GM12878 (cell line): ENCODE results near the gene TCF7L2. TPM values are rescaled to one million over a fixed set of nuclear protein-coding genes. Genes with fewer than 3 reads are reported as not detected.

ENCODE experiments used
- ATAC-seq: fragments of 200-7000 bp; cut with Tn5 transposase; 3 replicates; pipeline ENCODE4 v1.9.1; 2020; ENCODE audit warnings: mild to moderate bottlenecking, moderate library complexity
- BruUV-seq: library from RNA; stranded (reverse); fragments of 400-500 nt; replicated peaks from 2 replicates; lab custom pipeline; 2021; lab: Mats Ljungman, UMichigan
- CTCF ChIA-PET: fragments of 300-600 bp; sonication (Branson Sonifier 250); formaldehyde crosslinking; extraction: SDS; loops from one replicate; lab custom pipeline; 2021; ENCODE audit warnings: inconsistent platforms; lab: Yijun Ruan, JAX
- POLR2A ChIA-PET: fragments of 350-600 bp; formaldehyde crosslinking; extraction: SDS; loops from one replicate; lab custom pipeline; 2021; ENCODE audit warnings: inconsistent platforms; lab: Charles Lee
- RAD21 ChIA-PET: fragments of 300-600 bp; sonication (Branson Sonifier 250); formaldehyde crosslinking; loops from one replicate; lab custom pipeline; 2023; ENCODE audit warnings: antibody characterized with exemption; ENCODE audit not compliant: unreplicated experiment; lab: Charles Lee
- SMC1A ChIA-PET: fragments of 300-600 bp; sonication (Branson Sonifier 250); formaldehyde crosslinking; loops from one replicate; lab custom pipeline; 2023; ENCODE audit not compliant: unreplicated experiment, uncharacterized antibody; lab: Charles Lee
- DNase-seq: peaks from one replicate; pipeline ENCODE4 v3.0.0-alpha.2; 2011; ENCODE audit warnings: low read depth, low spot score
- FAIRE-seq: peaks from 3 replicates; lab custom pipeline; 2011; peaks lifted over from hg19 to GRCh38; lab: Jason Lieb, UNC
- H2AFZ ChIP-seq: 2 replicates; pipeline ENCODE4 v1.6.0; 2011; ENCODE audit warnings: low read depth, low read length, control low read depth; ENCODE audit not compliant: control insufficient read depth
- H3K27ac ChIP-seq: 2 replicates; pipeline ENCODE4 v1.5.1; 2011; ENCODE audit warnings: control low read depth; ENCODE audit not compliant: control insufficient read depth, insufficient read depth
- H3K27me3 ChIP-seq, 2 experiments: replicated peaks in 1 of 2; 2 replicates each; pipeline versions ENCODE4 v1.6.0 to v1.6.1; 2011; ENCODE audit warnings: low read length in 1 of 2; ENCODE audit not compliant: control insufficient read depth in 2 of 2, insufficient read depth in 2 of 2
- H3K36me3 ChIP-seq, 2 experiments: 2 replicates each; pipeline ENCODE4 v1.5.1; 2011; ENCODE audit warnings: low read length in 1 of 2; ENCODE audit not compliant: control insufficient read depth in 2 of 2, insufficient read depth in 2 of 2
- H3K4me1 ChIP-seq: 2 replicates; pipeline ENCODE4 v1.6.1; 2011; ENCODE audit warnings: mild to moderate bottlenecking, low read length, moderate library complexity, mixed read lengths; ENCODE audit not compliant: control insufficient read depth, insufficient read depth
- H3K4me2 ChIP-seq: 2 replicates; pipeline ENCODE4 v1.6.0; 2011; ENCODE audit warnings: control low read depth; ENCODE audit not compliant: control insufficient read depth, insufficient read depth
- H3K4me3 ChIP-seq: fragments of 200-600 bp; sonication (generic); 2 replicates; pipeline ENCODE4 v1.5.1; 2016
- H3K79me2 ChIP-seq: 2 replicates; pipeline ENCODE4 v1.6.0; 2011; ENCODE audit warnings: low read length; ENCODE audit not compliant: control insufficient read depth, insufficient read depth
- H3K9ac ChIP-seq: 2 replicates; pipeline ENCODE4 v1.8.0; 2011; ENCODE audit warnings: low read length, control low read depth, mixed read lengths; ENCODE audit not compliant: control insufficient read depth, insufficient read depth
- H3K9me3 ChIP-seq: replicated peaks from 3 replicates; pipeline ENCODE4 v1.5.1; 2011; ENCODE audit warnings: mild to moderate bottlenecking, low read length; ENCODE audit not compliant: control insufficient read depth, insufficient read depth
- H4K20me1 ChIP-seq: 2 replicates; pipeline ENCODE4 v1.6.0; 2011; ENCODE audit not compliant: control insufficient read depth, insufficient read depth
- CREM ChIP-seq: IDR thresholded peaks from 2 replicates; pipeline ENCODE4 v1.6.1; 2014; ENCODE audit warnings: antibody characterized with exemption, low read depth
- EGR1 ChIP-seq, 2 experiments: IDR thresholded peaks; 1 replicate in 1 of 2; 2 replicates in 1 of 2; pipeline ENCODE4 v1.6.1; 2011 to 2012; ENCODE audit warnings: low read depth in 2 of 2, low read length in 2 of 2, borderline replicate concordance in 1 of 2, mild to moderate bottlenecking in 1 of 2, moderate library complexity in 1 of 2
- GATAD2B ChIP-seq: fragments of 450-650 bp; conservative IDR thresholded peaks from 2 replicates; pipeline ENCODE4 v1.6.1; 2017; ENCODE audit warnings: low read depth, mild to moderate bottlenecking, moderate library complexity
- JUND ChIP-seq: IDR thresholded peaks from 2 replicates; pipeline ENCODE4 v1.6.1; 2012; ENCODE audit warnings: low read depth, mild to moderate bottlenecking, low read length, improper control_type of control experiment, moderate library complexity
- KAT2A ChIP-seq: conservative IDR thresholded peaks from 2 replicates; pipeline ENCODE4 v1.6.1; 2011; ENCODE audit warnings: low read depth, low read length; ENCODE audit not compliant: control insufficient read depth
- NFXL1 ChIP-seq: fragments of 450-650 bp; IDR thresholded peaks from 2 replicates; pipeline ENCODE4 v1.6.1; 2017; ENCODE audit warnings: antibody characterized with exemption, mild to moderate bottlenecking, borderline replicate concordance
- NKRF ChIP-seq: fragments of 450-650 bp; conservative IDR thresholded peaks from 2 replicates; pipeline ENCODE4 v1.6.1; 2017; ENCODE audit warnings: mild to moderate bottlenecking, moderate library complexity
- STAT1 ChIP-seq: fragments of 450-650 bp; conservative IDR thresholded peaks from 2 replicates; pipeline ENCODE4 v1.6.1; 2014; ENCODE audit warnings: antibody characterized with exemption, mild to moderate bottlenecking
- YY1 ChIP-seq: IDR thresholded peaks from 2 replicates; pipeline ENCODE4 v1.6.1; 2011; ENCODE audit warnings: low read depth, mild to moderate bottlenecking, low read length
- ZBTB4 ChIP-seq: fragments of 450-650 bp; formaldehyde crosslinking; IDR thresholded peaks from 2 replicates; pipeline ENCODE4 v1.4.0; 2022; ENCODE audit warnings: mild to moderate bottlenecking, moderate library complexity
- WGBS: methylation state at CpG from one replicate; pipeline ENCODE4 v1.1.6; 2016; ENCODE audit warnings: low lambda C conversion rate; ENCODE audit not compliant: insufficient replicate concordance, insufficient coverage; ENCODE audit errors: missing lambda C conversion rate; 5-methylcytosine and 5-hydroxymethylcytosine counted together
- in situ Hi-C: fragments of 300-500 bp; cut with MboI; formaldehyde crosslinking; loops from 9 replicates; pipeline ENCODE4 v1.14.3; 2018; ENCODE audit warnings: mixed read lengths
- intact Hi-C: fragments of 100-400 bp; cut with micrococcal nuclease; formaldehyde crosslinking; loops from one replicate; pipeline ENCODE4 v1.14.2; 2022; ENCODE audit not compliant: unreplicated experiment
- polyA plus RNA-seq, 11 experiments: library from polyadenylated mRNA; depleted of rRNA in 4 of 11; unstranded in 6 of 11; stranded (reverse) in 5 of 11; fragments of >200 nt; fragmentation: Nextera tagmentation in 4 of 11; fragmentation: Illumina TruSeq in 1 of 11; extraction: Ambion mirVana in 4 of 11; extraction: Trizol in 1 of 11; gene quantifications; 1 replicate in 1 of 11; 2 replicates in 10 of 11; pipeline versions ENCODE4 v1.2.1 to v1.2.3, GENCODE V29; 2011 to 2016; ENCODE audit warnings: inconsistent platforms in 2 of 11, missing spikeins in 2 of 11, low read depth in 1 of 11
- total RNA-seq, 4 experiments: library from RNA; depleted of rRNA in 3 of 4; stranded (reverse); fragments of >200 nt in 3 of 4; fragmentation: Illumina TruSeq in 1 of 4; extraction: Trizol in 1 of 4; gene quantifications; 2 replicates each; pipeline versions ENCODE4 v1.2.1 to v1.2.3, GENCODE V29; 2013 to 2021
- TF ChIP-seq, protein P1 (sequence below): IDR thresholded peaks from 2 replicates; pipeline ENCODE4 v1.6.1; 2011; ENCODE audit warnings: mild to moderate bottlenecking, low read depth, low read length, moderate library complexity; ENCODE audit not compliant: insufficient replicate concordance
- TF ChIP-seq, protein P2 (sequence below): fragments of 450-650 bp; formaldehyde crosslinking; IDR thresholded peaks from 2 replicates; pipeline ENCODE4 v1.4.0; 2020; ENCODE audit warnings: mild to moderate bottlenecking, moderate library complexity

Gene TCF7L2
- total and polyA plus RNA-seq, 10 of the 15 experiments (the other 5 are each of a cell fraction or from before 2014, with no cell fraction given): 0.02 to 1.1 (median 0.35) TPM; not detected in 4

- Histone ChIP-seq H3K4me3 (no peak overlapping the region), H2AFZ (no peak overlapping the region), H3K27me3 (peaks cover 2 to 20% of the 10 kb centered on the region in 2 experiments), H4K20me1 (no peaks in the 10 kb centered on the region), H3K27ac (no peak overlapping the region), H3K4me1 (no peaks in the 10 kb centered on the region), H3K36me3 (no peaks in the 10 kb centered on the region), H3K79me2 (no peaks in the 10 kb centered on the region), H3K9me3 (no peaks in the 10 kb centered on the region), H3K9ac (no peak overlapping the region), H3K4me2 (no peak overlapping the region)
- DNase-seq (no peak), ATAC-seq (no peak), FAIRE-seq (no peak)
- POLR2A ChIA-PET: no interaction called here
- CTCF ChIA-PET: no interaction called here
- RAD21 ChIA-PET: no interaction called here
- in situ Hi-C loops: no loop called here
- SMC1A ChIA-PET: no interaction called here
- intact Hi-C loops: no loop called here
- WGBS: 77% methylated on average over 25 of the region's 26 CpGs
- BruUV-seq: no TSS peak
- TF ChIP-seq GATAD2B (no peak), CREM (no peak), ZBTB4 (CRISPR knock-in tag) (no peak), EGR1 (IDR thresholded peaks at IDR 0.05; ENCODE audit: borderline replicate concordance in 1 of 2, low read depth in 2 of 2, low read length in 2 of 2) (no peak), JUND (no peak), YY1 (no peak), NFXL1 (no peak), NKRF (no peak), KAT2A (no peak), STAT1 (no peak)
- TF ChIP-seq, protein P1, sequence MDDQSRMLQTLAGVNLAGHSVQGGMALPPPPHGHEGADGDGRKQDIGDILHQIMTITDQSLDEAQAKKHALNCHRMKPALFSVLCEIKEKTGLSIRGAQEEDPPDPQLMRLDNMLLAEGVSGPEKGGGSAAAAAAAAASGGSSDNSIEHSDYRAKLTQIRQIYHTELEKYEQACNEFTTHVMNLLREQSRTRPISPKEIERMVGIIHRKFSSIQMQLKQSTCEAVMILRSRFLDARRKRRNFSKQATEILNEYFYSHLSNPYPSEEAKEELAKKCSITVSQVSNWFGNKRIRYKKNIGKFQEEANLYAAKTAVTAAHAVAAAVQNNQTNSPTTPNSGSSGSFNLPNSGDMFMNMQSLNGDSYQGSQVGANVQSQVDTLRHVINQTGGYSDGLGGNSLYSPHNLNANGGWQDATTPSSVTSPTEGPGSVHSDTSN: no peak
- TF ChIP-seq, protein P2, sequence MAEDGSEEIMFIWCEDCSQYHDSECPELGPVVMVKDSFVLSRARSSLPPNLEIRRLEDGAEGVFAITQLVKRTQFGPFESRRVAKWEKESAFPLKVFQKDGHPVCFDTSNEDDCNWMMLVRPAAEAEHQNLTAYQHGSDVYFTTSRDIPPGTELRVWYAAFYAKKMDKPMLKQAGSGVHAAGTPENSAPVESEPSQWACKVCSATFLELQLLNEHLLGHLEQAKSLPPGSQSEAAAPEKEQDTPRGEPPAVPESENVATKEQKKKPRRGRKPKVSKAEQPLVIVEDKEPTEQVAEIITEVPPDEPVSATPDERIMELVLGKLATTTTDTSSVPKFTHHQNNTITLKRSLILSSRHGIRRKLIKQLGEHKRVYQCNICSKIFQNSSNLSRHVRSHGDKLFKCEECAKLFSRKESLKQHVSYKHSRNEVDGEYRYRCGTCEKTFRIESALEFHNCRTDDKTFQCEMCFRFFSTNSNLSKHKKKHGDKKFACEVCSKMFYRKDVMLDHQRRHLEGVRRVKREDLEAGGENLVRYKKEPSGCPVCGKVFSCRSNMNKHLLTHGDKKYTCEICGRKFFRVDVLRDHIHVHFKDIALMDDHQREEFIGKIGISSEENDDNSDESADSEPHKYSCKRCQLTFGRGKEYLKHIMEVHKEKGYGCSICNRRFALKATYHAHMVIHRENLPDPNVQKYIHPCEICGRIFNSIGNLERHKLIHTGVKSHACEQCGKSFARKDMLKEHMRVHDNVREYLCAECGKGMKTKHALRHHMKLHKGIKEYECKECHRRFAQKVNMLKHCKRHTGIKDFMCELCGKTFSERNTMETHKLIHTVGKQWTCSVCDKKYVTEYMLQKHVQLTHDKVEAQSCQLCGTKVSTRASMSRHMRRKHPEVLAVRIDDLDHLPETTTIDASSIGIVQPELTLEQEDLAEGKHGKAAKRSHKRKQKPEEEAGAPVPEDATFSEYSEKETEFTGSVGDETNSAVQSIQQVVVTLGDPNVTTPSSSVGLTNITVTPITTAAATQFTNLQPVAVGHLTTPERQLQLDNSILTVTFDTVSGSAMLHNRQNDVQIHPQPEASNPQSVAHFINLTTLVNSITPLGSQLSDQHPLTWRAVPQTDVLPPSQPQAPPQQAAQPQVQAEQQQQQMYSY (CRISPR knock-in tag): no peak
Observed at GRCh38 chr10:112953174-112954159, 3.4 kb downstream of the TCF7L2 start.
